ENCODE measurements around the gene ZNF45. TPM values are rescaled to one million over a fixed set of nuclear protein-coding genes. Genes with fewer than 3 reads are reported as not detected.

Gene ZNF45
- total and polyA plus RNA-seq, 2 of the 13 experiments (the other 11 are each of a cell fraction or from before 2014, with no cell fraction given), result 2.4 to 11.3 TPM

- TF ChIP-seq YEATS2 (CRISPR knock-in tag; IDR thresholded peaks at IDR 0.05; ENCODE audit: borderline replicate concordance) (peak; percentile 84; the same call in 1 of the 2 replicates), FOXK2 (IDR thresholded peaks at IDR 0.05) (no peak), ARNT2 (CRISPR knock-in tag; IDR thresholded peaks at IDR 0.05; ENCODE audit: low read depth) (no peak), SAP130 (CRISPR knock-in tag; IDR thresholded peaks at IDR 0.05; ENCODE audit: low read depth) (peak; percentile 96), LCORL (IDR thresholded peaks at IDR 0.05) (no peak), LCORL (CRISPR knock-in tag; IDR thresholded peaks at IDR 0.05) (peak; percentile 49; the same call in 1 of the 2 replicates), PLSCR1 (CRISPR knock-in tag; IDR thresholded peaks at IDR 0.05; ENCODE audit: borderline replicate concordance) (no peak), REPIN1 (CRISPR knock-in tag; IDR thresholded peaks at IDR 0.05; ENCODE audit: borderline replicate concordance, low read depth) (peak; percentile 71; the same call in 1 of the 2 replicates), REXO4 (CRISPR knock-in tag; IDR thresholded peaks at IDR 0.05; ENCODE audit: borderline replicate concordance) (no peak), CHCHD3 (CRISPR knock-in tag; IDR thresholded peaks at IDR 0.05) (no peak), TFE3 (CRISPR knock-in tag; IDR thresholded peaks at IDR 0.05) (peak; percentile 55), PATZ1 (CRISPR knock-in tag; IDR thresholded peaks at IDR 0.05) (peak; percentile 46; the same call in 1 of the 2 replicates), ARID5B (CRISPR knock-in tag; IDR thresholded peaks at IDR 0.05) (peak; percentile 48; the same call in 1 of the 2 replicates), HMGXB3 (CRISPR knock-in tag; IDR thresholded peaks at IDR 0.05; ENCODE audit: borderline replicate concordance) (peak; percentile 55; the same call in 1 of the 2 replicates)
These were observed 16.0 kb upstream of the ZNF45 start, which contains the start of gene ZNF221 (continued) for GRCh38 chr19:43950834-43951645.
